Transverse colon (tissue), 3 donors: ENCODE measurements around the gene ARHGEF26.

Experiments
- POLR2A ChIP-seq: fragments of 450-650 bp; IDR thresholded peaks from one replicate; pipeline ENCODE4 v1.6.1; 2016; ENCODE audit warnings: antibody characterized with exemption, mild to moderate bottlenecking, moderate library complexity
- TF ChIP-seq, protein P1 (sequence below), 5 experiments: fragments of 200-600 bp in 3 of 5; fragments of 450-650 bp in 2 of 5; sonication (generic) in 3 of 5; IDR thresholded peaks; 1 replicate in 2 of 5; 2 replicates in 3 of 5; pipeline ENCODE4 v1.5.1; 2016 to 2017; ENCODE audit warnings: antibody characterized with exemption in 5 of 5, inconsistent platforms in 3 of 5, mild to moderate bottlenecking in 2 of 5, moderate library complexity in 1 of 5

DNA sequence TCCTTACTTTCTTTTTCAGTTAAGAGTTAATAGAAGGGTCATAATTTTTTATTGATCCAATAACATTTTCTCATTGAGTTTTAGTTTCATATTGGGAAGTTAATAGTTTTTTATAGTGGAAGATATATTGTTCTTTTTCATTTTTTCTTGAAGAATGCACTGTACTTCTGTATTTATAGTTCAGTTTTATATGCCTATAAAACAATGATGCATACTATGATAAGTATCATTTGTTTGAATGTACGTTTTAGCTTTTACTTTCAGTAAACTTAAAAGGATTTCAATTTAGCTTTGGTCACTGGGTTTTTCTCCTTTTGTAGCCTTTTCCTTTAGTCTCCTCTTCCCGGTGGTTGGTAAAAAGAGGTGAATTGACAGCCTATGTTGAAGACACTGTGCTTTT lies 104.3 kb downstream of the ARHGEF26 start:
- TF ChIP-seq, protein P1, sequence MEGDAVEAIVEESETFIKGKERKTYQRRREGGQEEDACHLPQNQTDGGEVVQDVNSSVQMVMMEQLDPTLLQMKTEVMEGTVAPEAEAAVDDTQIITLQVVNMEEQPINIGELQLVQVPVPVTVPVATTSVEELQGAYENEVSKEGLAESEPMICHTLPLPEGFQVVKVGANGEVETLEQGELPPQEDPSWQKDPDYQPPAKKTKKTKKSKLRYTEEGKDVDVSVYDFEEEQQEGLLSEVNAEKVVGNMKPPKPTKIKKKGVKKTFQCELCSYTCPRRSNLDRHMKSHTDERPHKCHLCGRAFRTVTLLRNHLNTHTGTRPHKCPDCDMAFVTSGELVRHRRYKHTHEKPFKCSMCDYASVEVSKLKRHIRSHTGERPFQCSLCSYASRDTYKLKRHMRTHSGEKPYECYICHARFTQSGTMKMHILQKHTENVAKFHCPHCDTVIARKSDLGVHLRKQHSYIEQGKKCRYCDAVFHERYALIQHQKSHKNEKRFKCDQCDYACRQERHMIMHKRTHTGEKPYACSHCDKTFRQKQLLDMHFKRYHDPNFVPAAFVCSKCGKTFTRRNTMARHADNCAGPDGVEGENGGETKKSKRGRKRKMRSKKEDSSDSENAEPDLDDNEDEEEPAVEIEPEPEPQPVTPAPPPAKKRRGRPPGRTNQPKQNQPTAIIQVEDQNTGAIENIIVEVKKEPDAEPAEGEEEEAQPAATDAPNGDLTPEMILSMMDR (IDR thresholded peaks at IDR 0.05): no peak
- no peak for TF ChIP-seq POLR2A
